Tibial artery (tissue), 4 donors: ENCODE measurements around the gene MDM1.

ENCODE experiments used
- DNase-seq, 2 donors: peaks; one replicate each; pipeline ENCODE4 v3.0.0-alpha.2; 2019
- H3K27ac ChIP-seq, 2 donors: fragments of 200-600 bp; sonication (generic) in 1 of 2; 1 replicate in 1 of 2; 2 replicates in 1 of 2; pipeline ENCODE4 v1.5.1; 2018 to 2019; ENCODE audit warnings: mild to moderate bottlenecking in 1 of 2
- H3K27me3 ChIP-seq, 2 donors: fragments of 200-600 bp; sonication (generic) in 1 of 2; one replicate each; pipeline versions ENCODE4 v1.5.1 to v1.6.0; 2016 to 2019
- H3K36me3 ChIP-seq, 3 donors: fragments of 200-600 bp; sonication (generic) in 2 of 3; one replicate each; pipeline ENCODE4 v1.5.1; 2016 to 2019; ENCODE audit warnings: mild to moderate bottlenecking in 2 of 3
- H3K4me1 ChIP-seq, 4 donors: fragments of 200-600 bp; sonication (generic) in 2 of 4; 1 replicate in 3 of 4; 2 replicates in 1 of 4; pipeline ENCODE4 v1.5.1; 2016 to 2019
- H3K4me3 ChIP-seq, 2 donors: fragments of 200-600 bp; sonication (generic) in 1 of 2; 1 replicate in 1 of 2; 2 replicates in 1 of 2; pipeline ENCODE4 v1.5.1; 2018 to 2019; ENCODE audit warnings: mild to moderate bottlenecking in 2 of 2
- H3K9me3 ChIP-seq, 3 donors: fragments of 200-600 bp; sonication (generic) in 1 of 3; one replicate each; pipeline ENCODE4 v1.5.1; 2016 to 2019
- intact Hi-C: fragments of 100-400 bp; cut with DNase I; formaldehyde crosslinking; loops from one replicate; pipeline ENCODE4 v1.15.0; 2023; ENCODE audit warnings: low total_unique reads
- TF ChIP-seq, protein P1 (sequence below), 2 experiments: fragments of 200-600 bp in 1 of 2; fragments of 450-650 bp in 1 of 2; IDR thresholded peaks; one replicate each; pipeline ENCODE4 v1.5.1; 2017 to 2019; ENCODE audit warnings: antibody characterized with exemption in 2 of 2, mild to moderate bottlenecking in 1 of 2, moderate library complexity in 1 of 2

Gene MDM1

GRCh38 chr12:68367903-68368302, 35.7 kb upstream of the MDM1 start:
- Histone ChIP-seq H3K9me3 (no peaks in the 10 kb centered on the region), H3K4me1 (peaks cover 3 to 22% (median 13%) of the 10 kb centered on the region in 4 donors), H3K27ac (no peak overlapping the region), H3K4me3 (no peak overlapping the region), H3K36me3 (no peaks in the 10 kb centered on the region), H3K27me3 (no peaks in the 10 kb centered on the region)
- intact Hi-C loops = loop anchor here (10.0 kb wide), 2 partner anchors 317 to 377 kb away; partner anchors contain the start of genes NUP107 and SLC35E3
- DNase-seq = no peak
- TF ChIP-seq, protein P1, sequence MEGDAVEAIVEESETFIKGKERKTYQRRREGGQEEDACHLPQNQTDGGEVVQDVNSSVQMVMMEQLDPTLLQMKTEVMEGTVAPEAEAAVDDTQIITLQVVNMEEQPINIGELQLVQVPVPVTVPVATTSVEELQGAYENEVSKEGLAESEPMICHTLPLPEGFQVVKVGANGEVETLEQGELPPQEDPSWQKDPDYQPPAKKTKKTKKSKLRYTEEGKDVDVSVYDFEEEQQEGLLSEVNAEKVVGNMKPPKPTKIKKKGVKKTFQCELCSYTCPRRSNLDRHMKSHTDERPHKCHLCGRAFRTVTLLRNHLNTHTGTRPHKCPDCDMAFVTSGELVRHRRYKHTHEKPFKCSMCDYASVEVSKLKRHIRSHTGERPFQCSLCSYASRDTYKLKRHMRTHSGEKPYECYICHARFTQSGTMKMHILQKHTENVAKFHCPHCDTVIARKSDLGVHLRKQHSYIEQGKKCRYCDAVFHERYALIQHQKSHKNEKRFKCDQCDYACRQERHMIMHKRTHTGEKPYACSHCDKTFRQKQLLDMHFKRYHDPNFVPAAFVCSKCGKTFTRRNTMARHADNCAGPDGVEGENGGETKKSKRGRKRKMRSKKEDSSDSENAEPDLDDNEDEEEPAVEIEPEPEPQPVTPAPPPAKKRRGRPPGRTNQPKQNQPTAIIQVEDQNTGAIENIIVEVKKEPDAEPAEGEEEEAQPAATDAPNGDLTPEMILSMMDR (IDR thresholded peaks at IDR 0.05) = no peak

DNA sequence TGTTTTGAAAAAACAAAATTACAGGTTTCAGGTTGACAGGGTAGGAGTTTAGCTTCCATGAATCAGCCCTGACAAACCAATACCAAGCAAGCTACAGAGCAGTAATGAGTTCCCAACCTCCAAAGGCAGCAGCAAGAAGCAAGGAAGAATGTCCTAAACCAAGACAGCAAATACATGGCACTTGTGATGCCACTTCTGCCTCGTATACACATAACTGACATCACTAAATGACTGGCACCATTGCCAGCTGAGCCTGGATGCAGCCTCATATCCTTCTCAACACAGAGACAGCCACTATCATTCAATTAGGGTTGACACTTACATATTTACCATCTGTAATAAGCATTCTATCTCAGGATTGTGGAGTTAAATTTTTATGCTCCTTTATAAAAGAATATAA, 35.0 kb upstream of the MDM1 start:
- Histone ChIP-seq H3K27me3 (no peaks in the 10 kb centered on the region), H3K36me3 (no peaks in the 10 kb centered on the region), H3K4me1 (peaks cover 3 to 22% (median 13%) of the 10 kb centered on the region in 4 donors), H3K9me3 (no peaks in the 10 kb centered on the region), H3K27ac (no peak overlapping the region), H3K4me3 (no peak overlapping the region)
- DNase-seq = no peak
- TF ChIP-seq, protein P1 (IDR thresholded peaks at IDR 0.05) = no peak
- intact Hi-C loops = loop anchor here (10.0 kb wide), 2 partner anchors 318 to 378 kb away; partner anchors contain the start of genes NUP107 and SLC35E3

DNA sequence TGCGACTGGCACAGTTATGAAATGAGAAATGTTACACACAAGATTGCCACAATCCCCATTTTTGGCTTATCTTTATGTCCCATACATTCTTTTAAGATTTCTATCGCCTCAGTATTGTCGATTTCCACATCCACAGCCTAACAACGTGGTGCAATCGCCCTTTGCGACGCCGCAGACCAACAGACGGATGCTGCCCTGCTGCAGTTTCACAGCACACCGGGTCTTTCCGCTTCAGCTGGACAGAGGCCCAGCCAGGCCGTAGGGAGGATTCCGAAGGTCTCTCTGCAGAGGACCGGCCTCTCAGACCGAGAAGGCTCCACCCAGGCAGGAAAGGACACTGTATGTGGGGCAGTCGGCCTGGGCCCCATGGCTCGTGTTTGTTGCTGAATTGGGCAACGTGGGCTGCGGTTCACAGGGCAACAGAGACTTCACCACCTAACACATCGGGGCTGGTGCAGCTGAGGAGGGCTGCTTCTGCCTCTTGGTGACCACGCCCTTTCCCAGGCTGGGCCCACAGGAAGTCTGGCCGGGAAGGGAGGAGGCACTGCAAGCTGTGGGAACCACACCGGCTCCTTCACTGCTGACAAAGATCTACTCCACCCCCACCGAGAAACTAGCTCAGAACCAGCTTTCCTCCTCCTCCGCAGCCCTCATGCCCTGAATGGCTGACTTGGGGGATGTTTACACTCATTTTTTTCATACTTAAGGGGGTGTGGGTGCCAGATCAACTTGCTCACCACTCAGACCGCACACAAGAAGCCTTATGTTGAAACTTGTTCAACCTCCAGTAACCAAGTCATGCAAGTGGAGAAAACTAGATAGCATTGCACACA, 32.9 kb upstream of the MDM1 start:
- peak overlapping the region; percentile 45 to 50 for H3K4me3 ChIP-seq
- peaks cover 3 to 22% (median 13%) of the 10 kb centered on the region in 4 donors for H3K4me1 ChIP-seq
- peak overlapping the region; percentile 76 to 79 for H3K27ac ChIP-seq
- H3K9me3 ChIP-seq = no peaks in the 10 kb centered on the region
- H3K27me3 ChIP-seq = no peaks in the 10 kb centered on the region
- intact Hi-C loops = loop anchor here (5.0 to 10.0 kb wide), 3 partner anchors 247 to 380 kb away; partner anchors contain the start of genes NUP107, RAP1B and SLC35E3
- DNase-seq = peak; percentile 95 to 98
- H3K36me3 ChIP-seq = no peaks in the 10 kb centered on the region
- TF ChIP-seq, protein P1 (IDR thresholded peaks at IDR 0.05) = no peak

DNA sequence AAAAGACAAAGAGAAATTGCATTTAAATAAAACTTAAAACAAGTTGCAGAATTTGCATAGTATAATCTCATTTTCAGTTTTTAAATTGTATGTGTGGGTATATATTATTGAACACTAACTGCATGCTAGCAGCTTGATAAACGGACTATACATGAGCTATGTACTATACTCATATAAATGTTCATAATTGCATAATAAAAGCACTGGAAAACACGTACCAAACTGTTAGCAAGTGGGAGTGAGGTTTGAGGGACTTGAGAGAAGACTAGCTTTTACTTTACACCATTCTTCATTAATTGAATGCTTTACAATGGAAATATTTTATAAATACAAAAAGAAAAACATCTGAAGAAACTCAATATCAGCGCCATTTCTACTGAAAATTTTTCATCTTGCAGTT, 32.2 kb upstream of the MDM1 start:
- TF ChIP-seq, protein P1 (IDR thresholded peaks at IDR 0.05) = no peak
- no peak for DNase-seq
- Histone ChIP-seq H3K27me3 (no peaks in the 10 kb centered on the region), H3K27ac (peak overlapping the region; percentile 76 to 79), H3K9me3 (no peaks in the 10 kb centered on the region), H3K4me3 (peak overlapping the region; percentile 45 to 50), H3K4me1 (peaks cover 3 to 24% (median 13%) of the 10 kb centered on the region in 4 donors), H3K36me3 (no peaks in the 10 kb centered on the region)
- intact Hi-C loops = loop anchor here (5.0 to 10.0 kb wide), 3 partner anchors 248 to 380 kb away; partner anchors contain the start of genes NUP107, RAP1B and SLC35E3

DNA sequence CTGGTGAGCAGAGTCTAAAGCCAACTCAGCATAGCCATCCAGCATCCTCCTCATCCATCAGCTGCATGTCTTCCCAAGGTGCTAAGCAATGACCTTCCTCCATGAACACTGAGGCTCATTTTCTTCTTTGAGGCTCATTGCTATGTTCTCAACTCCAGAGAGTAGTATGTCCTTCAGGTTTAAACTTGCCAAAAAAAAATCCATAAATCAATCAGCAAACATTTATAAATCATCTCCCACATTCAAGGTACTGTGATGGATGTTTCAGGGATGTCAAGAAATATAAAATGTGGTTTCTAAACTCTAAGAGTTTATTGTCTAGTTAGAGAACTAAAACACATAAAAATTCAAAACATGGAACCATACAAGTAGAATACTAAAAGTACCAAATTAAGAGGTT, 29.8 kb upstream of the MDM1 start:
- H3K4me3 ChIP-seq = no peak overlapping the region
- DNase-seq = no peak
- no peaks in the 10 kb centered on the region for H3K36me3 ChIP-seq
- no peaks in the 10 kb centered on the region for H3K27me3 ChIP-seq
- H3K4me1 ChIP-seq = peaks cover 3 to 33% (median 17%) of the 10 kb centered on the region in 4 donors
- no peaks in the 10 kb centered on the region for H3K9me3 ChIP-seq
- intact Hi-C loops = loop anchor here (5.0 to 10.0 kb wide), 3 partner anchors 250 to 383 kb away; partner anchors contain the start of genes NUP107, RAP1B and SLC35E3
- no peak overlapping the region for H3K27ac ChIP-seq
- TF ChIP-seq, protein P1 (IDR thresholded peaks at IDR 0.05) = no peak
